GM23248 (cell line): ENCODE results near the gene PTPRN2. TPM values are rescaled to one million over a fixed set of nuclear protein-coding genes. Genes with fewer than 3 reads are reported as not detected.

Source experiments
- DNase-seq: peaks from one replicate; pipeline ENCODE4 v3.0.0-alpha.2; 2015
- H2AFZ ChIP-seq: fragments of 200-600 bp; sonication (generic); 2 replicates; pipeline ENCODE4 v1.6.1; 2016; ENCODE audit warnings: antibody characterized with exemption
- H3F3A ChIP-seq: fragments of 200-600 bp; sonication (generic); 2 replicates; pipeline ENCODE4 v1.6.1; 2016; ENCODE audit warnings: mild to moderate bottlenecking, antibody characterized with exemption, mixed run types; ENCODE audit not compliant: insufficient read depth
- H3K27ac ChIP-seq: fragments of 200-600 bp; sonication (generic); 2 replicates; pipeline ENCODE4 v1.5.1; 2016; ENCODE audit warnings: mild to moderate bottlenecking
- H3K27me3 ChIP-seq: fragments of 200-600 bp; sonication (generic); replicated peaks from 2 replicates; pipeline ENCODE4 v1.6.1; 2016; ENCODE audit warnings: mild to moderate bottlenecking; ENCODE audit not compliant: insufficient read depth
- H3K36me3 ChIP-seq: fragments of 200-600 bp; sonication (generic); 2 replicates; pipeline ENCODE4 v1.6.1; 2016; ENCODE audit warnings: low read depth, mild to moderate bottlenecking
- H3K4me1 ChIP-seq: fragments of 200-600 bp; sonication (generic); 2 replicates; pipeline ENCODE4 v1.6.1; 2016; ENCODE audit warnings: mild to moderate bottlenecking; ENCODE audit not compliant: insufficient read depth
- H3K4me2 ChIP-seq: fragments of 200-600 bp; sonication (generic); one replicate; pipeline ENCODE4 v1.6.1; 2016; ENCODE audit warnings: mild to moderate bottlenecking; ENCODE audit not compliant: unreplicated experiment
- H3K4me3 ChIP-seq: fragments of 200-600 bp; sonication (generic); 2 replicates; pipeline ENCODE4 v1.5.1; 2016; ENCODE audit warnings: mild to moderate bottlenecking
- H3K79me2 ChIP-seq: fragments of 200-600 bp; sonication (generic); 2 replicates; pipeline ENCODE4 v1.6.1; 2016; ENCODE audit warnings: mild to moderate bottlenecking; ENCODE audit not compliant: insufficient read depth
- H3K9ac ChIP-seq: fragments of 200-600 bp; sonication (generic); 2 replicates; pipeline ENCODE4 v1.6.1; 2016; ENCODE audit warnings: mild to moderate bottlenecking
- H3K9me2 ChIP-seq: fragments of 200-600 bp; sonication (generic); 2 replicates; pipeline ENCODE4 v1.6.1; 2016; ENCODE audit warnings: mixed run types, mild to moderate bottlenecking, moderate library complexity; ENCODE audit not compliant: insufficient read depth
- H3K9me3 ChIP-seq: fragments of 200-600 bp; sonication (generic); one replicate; pipeline ENCODE4 v1.6.1; 2017; ENCODE audit warnings: low read depth
- H4K20me1 ChIP-seq: fragments of 200-600 bp; sonication (generic); 2 replicates; pipeline ENCODE4 v1.6.0; 2016; ENCODE audit not compliant: insufficient read depth
- EZH2 ChIP-seq: fragments of 200-600 bp; sonication (generic); IDR thresholded peaks from 2 replicates; pipeline ENCODE4 v1.6.1; 2018; ENCODE audit warnings: antibody characterized with exemption, mild to moderate bottlenecking; ENCODE audit not compliant: insufficient read depth, poor library complexity, severe bottlenecking
- EZH2phosphoT487 ChIP-seq: fragments of 200-600 bp; sonication (generic); IDR thresholded peaks from 2 replicates; pipeline ENCODE4 v1.6.1; 2018; ENCODE audit warnings: antibody characterized with exemption, moderate library complexity, mild to moderate bottlenecking, low read depth; ENCODE audit not compliant: insufficient read depth
- WGBS, 2 experiments: methylation state at CpG; one replicate each; pipeline ENCODE4 v1.1.6; 2015 to 2017; ENCODE audit warnings: low lambda C conversion rate in 2 of 2, low coverage in 1 of 2; ENCODE audit errors: missing lambda C conversion rate in 2 of 2; 5-methylcytosine and 5-hydroxymethylcytosine counted together
- in situ Hi-C: fragments of 300-500 bp; cut with MboI; formaldehyde crosslinking; loops from 2 replicates; pipeline ENCODE4 v1.15.0; 2020
- polyA plus RNA-seq: library from polyadenylated mRNA; unstranded; fragments of >200 nt; fragmentation: Nextera tagmentation; extraction: Ambion mirVana; gene quantifications from 2 replicates; pipeline ENCODE4 v1.2.1, GENCODE V29; 2016
- total RNA-seq: library from RNA; depleted of rRNA; stranded (reverse); fragments of >200 nt; shearing (Covaris generic); gene quantifications from 2 replicates; pipeline ENCODE4 v1.2.3, GENCODE V29; 2014

PTPRN2 gene
- total and polyA plus RNA-seq, 2 experiments from 2014 or later, result 0.13 TPM; not detected in 1

- DNase-seq, result no peak
Measured at GRCh38 chr7:157514746-157515145, 1072.9 kb downstream of the PTPRN2 start.

DNA sequence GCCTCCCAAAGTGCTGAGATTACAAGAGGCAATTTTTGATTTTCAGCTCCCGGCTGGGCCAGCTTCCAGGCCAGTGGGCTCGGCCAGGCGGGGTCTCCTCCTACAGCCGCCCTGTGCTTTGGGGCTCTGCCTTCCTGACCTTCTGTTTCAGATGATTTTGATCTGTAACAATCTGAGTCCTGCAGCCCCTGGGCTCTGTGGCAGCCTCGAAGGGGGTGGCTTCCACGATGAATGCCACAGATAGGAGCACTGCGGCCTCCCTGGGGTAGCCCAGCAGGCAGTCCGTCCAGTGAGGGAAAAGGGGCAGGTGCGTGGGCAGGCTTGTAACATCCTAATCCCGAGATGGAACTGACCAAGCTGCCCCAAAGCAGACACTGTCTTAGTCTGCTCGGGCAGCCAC, 1073.3 kb downstream of the PTPRN2 start:
- Histone ChIP-seq H3F3A (no peaks in the 10 kb centered on the region), H3K79me2 (no peaks in the 10 kb centered on the region), H3K27me3 (no peaks in the 10 kb centered on the region), H3K9ac (no peak overlapping the region), H3K36me3 (no peaks in the 10 kb centered on the region), H2AFZ (no peak overlapping the region), H4K20me1 (no peaks in the 10 kb centered on the region), H3K4me1 (no peaks in the 10 kb centered on the region), H3K4me2 (no peak overlapping the region), H3K4me3 (no peak overlapping the region), H3K9me3 (no peaks in the 10 kb centered on the region), H3K9me2 (no peaks in the 10 kb centered on the region), H3K27ac (no peak overlapping the region)
- no peak for TF ChIP-seq EZH2phosphoT487
- in situ Hi-C loops, result no loop called here
- DNase-seq, result no peak
- whole genome bisulfite sequencing, 2 experiments, result 27% methylated on average over 10 to 11 of the region's 11 CpGs

More at GRCh38 chr7:157514746-157515145, 1072.9 kb downstream of the PTPRN2 start:
- no peak overlapping the region for H3K27ac ChIP-seq
- H3K9me3 ChIP-seq, result no peaks in the 10 kb centered on the region
- WGBS, 2 experiments, result 24 to 35% methylated on average over 6 of the region's 6 CpGs
- no peaks in the 10 kb centered on the region for H3K79me2 ChIP-seq
- no peak for TF ChIP-seq EZH2
- H3K4me2 ChIP-seq, result no peak overlapping the region
- H2AFZ ChIP-seq, result no peak overlapping the region
- no peaks in the 10 kb centered on the region for H3K4me1 ChIP-seq
- H3K36me3 ChIP-seq, result no peaks in the 10 kb centered on the region
- no peaks in the 10 kb centered on the region for H4K20me1 ChIP-seq
- in situ Hi-C loops, result no loop called here
- H3F3A ChIP-seq, result no peaks in the 10 kb centered on the region
- H3K9me2 ChIP-seq, result no peaks in the 10 kb centered on the region
- no peak overlapping the region for H3K4me3 ChIP-seq
- H3K9ac ChIP-seq, result no peak overlapping the region
- H3K27me3 ChIP-seq, result no peaks in the 10 kb centered on the region

DNA sequence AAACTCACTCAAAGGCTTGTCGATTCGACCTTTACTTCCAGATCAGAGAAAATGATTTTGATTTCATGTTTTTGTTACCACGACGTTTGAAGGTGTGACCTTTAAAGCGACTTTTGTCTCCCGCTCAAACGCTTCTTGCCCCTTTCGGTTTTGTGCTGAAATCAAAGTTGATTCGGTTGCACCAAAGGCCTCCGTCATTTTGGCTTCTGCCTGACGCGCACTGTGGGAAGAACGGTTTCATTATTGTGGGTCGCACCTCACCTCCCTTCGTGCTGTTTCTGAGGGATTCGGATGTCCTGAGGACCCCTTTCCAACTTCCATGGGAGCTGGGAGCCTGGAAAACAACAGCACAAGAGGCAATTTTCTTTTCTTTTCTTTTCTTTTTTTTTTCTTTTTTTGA, 1073.9 kb downstream of the PTPRN2 start:
- Histone ChIP-seq H3K27ac (no peak overlapping the region), H3K4me3 (no peak overlapping the region), H3K79me2 (no peaks in the 10 kb centered on the region), H3F3A (no peaks in the 10 kb centered on the region), H3K9me3 (no peaks in the 10 kb centered on the region), H4K20me1 (no peaks in the 10 kb centered on the region), H3K4me1 (no peaks in the 10 kb centered on the region), H3K4me2 (no peak overlapping the region), H2AFZ (no peak overlapping the region), H3K27me3 (no peaks in the 10 kb centered on the region), H3K36me3 (no peaks in the 10 kb centered on the region), H3K9ac (no peak overlapping the region), H3K9me2 (no peaks in the 10 kb centered on the region)
- 49 to 57% methylated on average over 16 of the region's 16 CpGs for WGBS, 2 experiments
- in situ Hi-C loops, result no loop called here
- DNase-seq, result no peak
- TF ChIP-seq EZH2phosphoT487 (no peak), EZH2 (no peak)

DNA sequence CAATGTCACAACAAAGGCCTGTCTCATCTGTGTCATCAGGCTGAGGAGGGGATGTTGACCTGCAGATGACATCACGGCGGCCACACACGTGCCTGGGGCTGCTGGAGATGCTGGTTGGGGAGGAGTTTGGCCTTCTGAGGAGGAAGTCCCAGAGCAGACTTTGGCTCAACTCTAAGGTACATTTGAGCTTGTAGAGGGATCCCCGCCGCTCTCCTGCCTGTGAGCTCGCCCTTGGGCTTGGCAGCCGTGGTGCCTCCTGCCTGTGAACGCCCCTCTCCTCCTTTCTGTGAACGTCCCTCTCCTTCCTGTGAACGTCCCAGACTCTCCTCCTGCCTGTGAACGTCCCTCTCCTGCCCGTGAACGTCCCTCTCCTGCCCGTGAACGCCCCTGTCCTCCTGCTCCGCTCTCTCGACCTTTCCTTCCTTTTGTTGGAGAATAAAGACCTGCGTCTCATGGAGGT, 1074.4 kb downstream of the PTPRN2 start:
- no peak for TF ChIP-seq EZH2
- TF ChIP-seq EZH2phosphoT487, result no peak
- Histone ChIP-seq H2AFZ (no peak overlapping the region), H3K4me1 (no peaks in the 10 kb centered on the region), H3F3A (no peaks in the 10 kb centered on the region), H4K20me1 (no peaks in the 10 kb centered on the region), H3K4me2 (no peak overlapping the region), H3K4me3 (no peak overlapping the region), H3K36me3 (no peaks in the 10 kb centered on the region), H3K79me2 (no peaks in the 10 kb centered on the region), H3K27me3 (no peaks in the 10 kb centered on the region), H3K27ac (no peak overlapping the region), H3K9me3 (no peaks in the 10 kb centered on the region), H3K9ac (no peak overlapping the region), H3K9me2 (no peaks in the 10 kb centered on the region)
- in situ Hi-C loops, result no loop called here
- DNase-seq, result no peak
- WGBS, 2 experiments, result 39 to 40% methylated on average over 18 of the region's 18 CpGs

DNA sequence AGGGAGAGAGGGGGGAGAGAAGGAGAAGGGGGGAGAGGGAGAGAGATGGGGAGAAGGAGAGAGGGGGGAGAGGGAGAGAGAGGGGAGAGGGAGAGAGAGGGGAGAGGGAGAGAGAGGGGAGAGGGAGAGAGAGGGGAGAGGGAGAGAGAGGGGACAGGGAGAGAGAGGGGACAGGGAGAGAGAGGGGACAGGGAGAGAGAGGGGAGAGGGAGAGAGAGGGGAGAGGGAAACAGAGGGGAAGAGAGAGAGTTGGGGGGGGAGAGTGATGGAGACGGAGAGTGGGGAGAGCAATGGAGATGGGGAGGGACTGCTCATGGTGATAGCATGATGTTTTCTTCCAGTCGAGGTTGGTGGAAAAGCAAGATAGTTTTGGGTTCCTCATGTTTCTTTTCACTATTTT, 1078.4 kb downstream of the PTPRN2 start:
- H3K36me3 ChIP-seq, result no peaks in the 10 kb centered on the region
- no peak overlapping the region for H2AFZ ChIP-seq
- DNase-seq, result no peak
- in situ Hi-C loops, result no loop called here
- no peak overlapping the region for H3K4me3 ChIP-seq
- no peaks in the 10 kb centered on the region for H3K9me3 ChIP-seq
- H3K9ac ChIP-seq, result no peak overlapping the region
- no peak for TF ChIP-seq EZH2phosphoT487
- TF ChIP-seq EZH2, result no peak
- no peaks in the 10 kb centered on the region for H3K27me3 ChIP-seq
- H3F3A ChIP-seq, result no peaks in the 10 kb centered on the region
- H4K20me1 ChIP-seq, result no peaks in the 10 kb centered on the region
- no peak overlapping the region for H3K27ac ChIP-seq
- no peaks in the 10 kb centered on the region for H3K4me1 ChIP-seq
- no peaks in the 10 kb centered on the region for H3K79me2 ChIP-seq
- WGBS, 2 experiments, result 8 to 14% methylated on average over 1 to 2 of the region's 2 CpGs
- no peak overlapping the region for H3K4me2 ChIP-seq
- no peaks in the 10 kb centered on the region for H3K9me2 ChIP-seq
